C4-2B (cell line): ENCODE results near the gene ATM.

ENCODE experiments used
- CTCF ChIP-seq: fragments of 450-650 bp; conservative IDR thresholded peaks from 2 replicates; pipeline ENCODE4 v1.5.1; 2017; ENCODE audit warnings: mild to moderate bottlenecking
- ZFX ChIP-seq: fragments of 450-650 bp; IDR thresholded peaks from 2 replicates; pipeline ENCODE4 v1.6.1; 2017

DNA sequence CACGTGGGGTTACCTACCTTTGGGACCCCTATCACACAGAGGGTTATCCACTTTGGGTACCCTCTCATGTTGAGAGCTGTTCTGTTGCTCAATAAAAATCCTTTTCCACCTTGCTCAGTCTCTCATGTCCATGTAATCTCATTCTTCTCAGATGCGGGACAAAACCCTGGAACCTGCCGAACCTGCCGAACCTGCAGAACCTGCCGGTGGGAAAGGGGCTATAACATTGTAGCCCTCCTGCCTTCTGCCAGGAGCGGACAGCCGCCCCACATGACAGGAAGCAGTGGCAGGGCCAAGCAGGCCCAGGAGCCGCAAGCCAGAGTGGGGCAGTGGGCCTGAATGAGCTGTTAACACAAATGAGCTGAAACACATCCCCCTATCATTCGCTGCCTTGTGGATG is 18.5 kb upstream of the ATM start:
- TF ChIP-seq CTCF = no peak
- TF ChIP-seq ZFX = no peak
